ENCODE results near the gene POLR3F.

Gene POLR3F

DNA sequence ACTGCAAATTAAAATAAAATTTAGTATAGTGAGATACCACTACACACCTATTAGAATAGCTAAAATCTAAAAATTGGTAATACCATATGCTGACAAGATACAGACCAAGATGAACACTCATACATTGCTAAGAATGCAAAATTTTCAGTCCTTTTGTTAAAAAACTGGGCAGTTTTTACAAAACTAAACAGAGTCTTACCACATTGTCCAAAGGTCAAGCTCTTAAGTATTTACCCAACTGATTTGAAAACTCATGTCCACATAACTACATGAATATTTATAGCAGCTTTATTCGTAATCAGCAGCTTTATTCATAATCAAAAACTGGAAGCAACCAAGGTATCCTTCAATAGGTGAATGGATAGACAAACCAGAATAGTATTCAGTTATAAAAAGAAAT is 10.0 kb downstream of the POLR3F start:
- Histone ChIP-seq H3K4me3 (ENCODE audit: low read depth, low read length) (no peak overlapping the region), H3K9me3 (ENCODE audit: control insufficient read depth, insufficient read depth, low read depth, low read length) (no peaks in the 10 kb centered on the region), H3K27ac (ENCODE audit: extremely low read depth, low read depth, low read length) (no peak overlapping the region), H3K36me3 (ENCODE audit: control insufficient read depth in 2 of 2, insufficient read depth in 1 of 2, low read length in 2 of 2) (peaks cover 41 to 95% of the 10 kb centered on the region in 2 experiments), H3K4me1 (ENCODE audit: control insufficient read depth, insufficient read depth, low read length) (no peaks in the 10 kb centered on the region)
- ChIA-PET POLR2A (interaction anchor here (1.5 kb wide), 1 partner anchor 30 kb away, joined by 5 read pairs; the partner anchor contains the start of gene SEC23B), CTCF (interaction anchor here (0.7 kb wide), 1 partner anchor 518 kb away, joined by 3 read pairs; no protein-coding TSS in a partner anchor)
- no peak for TF ChIP-seq SP2 (tag by site-specific recombination; IDR thresholded peaks at IDR 0.05)
- no peak for TF ChIP-seq ZBTB7A (tag by site-specific recombination; IDR thresholded peaks at IDR 0.05; ENCODE audit: low read depth)
- no peak for TF ChIP-seq ZNF335 (tag by site-specific recombination; conservative IDR thresholded peaks at IDR 0.05)
- no peak for TF ChIP-seq ZNF302 (tag by site-specific recombination; IDR thresholded peaks at IDR 0.05; ENCODE audit: low read depth)
- TF ChIP-seq, protein P1, sequence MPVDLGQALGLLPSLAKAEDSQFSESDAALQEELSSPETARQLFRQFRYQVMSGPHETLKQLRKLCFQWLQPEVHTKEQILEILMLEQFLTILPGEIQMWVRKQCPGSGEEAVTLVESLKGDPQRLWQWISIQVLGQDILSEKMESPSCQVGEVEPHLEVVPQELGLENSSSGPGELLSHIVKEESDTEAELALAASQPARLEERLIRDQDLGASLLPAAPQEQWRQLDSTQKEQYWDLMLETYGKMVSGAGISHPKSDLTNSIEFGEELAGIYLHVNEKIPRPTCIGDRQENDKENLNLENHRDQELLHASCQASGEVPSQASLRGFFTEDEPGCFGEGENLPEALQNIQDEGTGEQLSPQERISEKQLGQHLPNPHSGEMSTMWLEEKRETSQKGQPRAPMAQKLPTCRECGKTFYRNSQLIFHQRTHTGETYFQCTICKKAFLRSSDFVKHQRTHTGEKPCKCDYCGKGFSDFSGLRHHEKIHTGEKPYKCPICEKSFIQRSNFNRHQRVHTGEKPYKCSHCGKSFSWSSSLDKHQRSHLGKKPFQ (tag by site-specific recombination; IDR thresholded peaks at IDR 0.05): no peak
- no peak for TF ChIP-seq ZNF433 (tag by site-specific recombination; IDR thresholded peaks at IDR 0.05; ENCODE audit: low read depth)
- no peak for TF ChIP-seq ZNF202 (tag by site-specific recombination; IDR thresholded peaks at IDR 0.05; ENCODE audit: borderline replicate concordance)

DNA sequence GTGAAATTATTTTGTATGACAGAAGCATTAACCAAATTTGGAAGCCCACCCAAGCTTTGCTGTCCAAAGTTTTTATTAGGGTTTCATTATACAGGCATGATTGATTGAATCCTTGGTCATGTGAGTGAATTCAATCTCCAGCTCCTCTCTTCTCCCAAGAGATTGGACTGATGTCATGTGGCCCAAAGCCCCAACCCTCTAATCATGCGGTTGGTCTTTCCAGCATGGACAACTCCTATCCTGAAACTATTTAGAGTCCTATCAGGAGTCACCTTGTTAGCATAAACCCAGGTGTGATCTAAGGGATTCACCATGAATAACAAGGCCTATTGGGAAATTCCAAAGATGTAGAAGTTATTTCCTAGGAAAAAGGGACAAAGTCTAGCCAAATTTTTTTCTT is 10.6 kb downstream of the POLR3F start:
- CTCF ChIA-PET: no interaction called here
- no peaks in the 10 kb centered on the region for H3K9me3 ChIP-seq (ENCODE audit: control insufficient read depth, insufficient read depth, low read depth, low read length)
- H3K4me3 ChIP-seq (ENCODE audit: low read depth, low read length): no peak overlapping the region
- TF ChIP-seq, protein P2, sequence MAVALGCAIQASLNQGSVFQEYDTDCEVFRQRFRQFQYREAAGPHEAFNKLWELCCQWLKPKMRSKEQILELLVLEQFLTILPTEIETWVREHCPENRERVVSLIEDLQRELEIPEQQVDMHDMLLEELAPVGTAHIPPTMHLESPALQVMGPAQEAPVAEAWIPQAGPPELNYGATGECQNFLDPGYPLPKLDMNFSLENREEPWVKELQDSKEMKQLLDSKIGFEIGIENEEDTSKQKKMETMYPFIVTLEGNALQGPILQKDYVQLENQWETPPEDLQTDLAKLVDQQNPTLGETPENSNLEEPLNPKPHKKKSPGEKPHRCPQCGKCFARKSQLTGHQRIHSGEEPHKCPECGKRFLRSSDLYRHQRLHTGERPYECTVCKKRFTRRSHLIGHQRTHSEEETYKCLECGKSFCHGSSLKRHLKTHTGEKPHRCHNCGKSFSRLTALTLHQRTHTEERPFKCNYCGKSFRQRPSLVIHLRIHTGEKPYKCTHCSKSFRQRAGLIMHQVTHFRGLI (tag by site-specific recombination; IDR thresholded peaks at IDR 0.05): peak; percentile 99
- TF ChIP-seq ZNF571 (tag by site-specific recombination; IDR thresholded peaks at IDR 0.05): no peak
- peaks cover 46 to 96% of the 10 kb centered on the region in 2 experiments for H3K36me3 ChIP-seq (ENCODE audit: control insufficient read depth in 2 of 2, insufficient read depth in 1 of 2, low read length in 2 of 2)
- no peaks in the 10 kb centered on the region for H3K4me1 ChIP-seq (ENCODE audit: control insufficient read depth, insufficient read depth, low read length)
- H3K27ac ChIP-seq (ENCODE audit: extremely low read depth, low read depth, low read length): no peak overlapping the region
- POLR2A ChIA-PET: interaction anchor here (1.5 kb wide), 1 partner anchor 30 kb away, joined by 5 read pairs; the partner anchor contains the start of gene SEC23B

DNA sequence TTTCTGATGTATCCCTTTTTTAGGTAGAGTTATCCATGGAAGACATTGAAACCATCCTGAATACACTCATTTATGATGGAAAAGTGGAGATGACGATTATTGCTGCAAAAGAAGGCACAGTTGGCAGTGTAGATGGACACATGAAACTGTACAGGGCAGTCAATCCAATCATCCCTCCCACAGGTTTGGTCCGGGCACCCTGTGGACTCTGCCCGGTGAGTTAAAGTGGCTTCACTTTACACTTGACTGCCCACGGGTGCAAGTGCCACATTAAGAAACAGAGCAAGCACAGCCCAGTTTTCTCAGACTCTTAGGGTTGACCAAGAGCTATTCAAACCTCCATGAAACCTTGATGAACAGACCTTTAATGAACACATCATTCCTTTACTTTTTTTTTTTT is 14.4 kb downstream of the POLR3F start:
- Histone ChIP-seq H3K9me3 (ENCODE audit: control insufficient read depth, insufficient read depth, low read depth, low read length) (no peaks in the 10 kb centered on the region), H3K36me3 (ENCODE audit: control insufficient read depth in 2 of 2, insufficient read depth in 1 of 2, low read length in 2 of 2) (peaks cover 46 to 90% of the 10 kb centered on the region in 2 experiments), H3K4me3 (ENCODE audit: low read depth, low read length) (no peak overlapping the region), H3K27ac (ENCODE audit: extremely low read depth, low read depth, low read length) (no peak overlapping the region), H3K4me1 (ENCODE audit: control insufficient read depth, insufficient read depth, low read length) (no peaks in the 10 kb centered on the region)
- POLR2A ChIA-PET: no interaction called here
- CTCF ChIA-PET: interaction anchor here (0.6 kb wide), 1 partner anchor 1049 kb away, joined by 3 read pairs; no protein-coding TSS in a partner anchor
- no peak for TF ChIP-seq ZNF155 (tag by site-specific recombination; IDR thresholded peaks at IDR 0.05)
- TF ChIP-seq SCRT2 (tag by site-specific recombination; IDR thresholded peaks at IDR 0.05): no peak

DNA sequence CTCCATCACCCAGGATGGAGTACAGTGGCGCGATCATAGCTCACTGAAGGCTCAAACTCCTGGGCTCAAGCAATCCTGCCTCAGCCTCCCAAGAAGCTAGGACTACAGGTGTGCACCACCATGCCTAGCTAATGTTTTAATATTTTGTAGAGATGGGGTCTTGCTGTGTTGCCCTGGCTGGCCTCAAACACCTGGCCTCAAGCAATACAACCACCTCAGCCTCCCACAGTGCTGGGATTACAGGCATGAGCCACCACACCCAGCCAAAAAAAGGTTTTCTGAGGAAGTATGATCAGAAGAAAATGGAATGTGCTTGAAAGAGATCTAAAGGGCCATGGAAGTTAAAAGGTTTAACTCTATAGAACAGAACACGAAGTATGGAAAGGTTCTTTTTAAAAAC is 21.1 kb downstream of the POLR3F start:
- H3K9me3 ChIP-seq (ENCODE audit: control insufficient read depth, insufficient read depth, low read depth, low read length): no peaks in the 10 kb centered on the region
- H3K4me1 ChIP-seq (ENCODE audit: control insufficient read depth, insufficient read depth, low read length): no peaks in the 10 kb centered on the region
- peaks cover 16 to 71% of the 10 kb centered on the region in 2 experiments for H3K36me3 ChIP-seq (ENCODE audit: control insufficient read depth in 2 of 2, insufficient read depth in 1 of 2, low read length in 2 of 2)
- TF ChIP-seq ZNF529 (tag by site-specific recombination; IDR thresholded peaks at IDR 0.05; ENCODE audit: insufficient replicate concordance) (no peak), ZNF596 (tag by site-specific recombination; IDR thresholded peaks at IDR 0.05) (no peak), PRDM1 (tag by site-specific recombination; IDR thresholded peaks at IDR 0.05) (no peak), SP7 (tag by site-specific recombination; IDR thresholded peaks at IDR 0.05) (no peak), ZNF169 (tag by site-specific recombination; IDR thresholded peaks at IDR 0.05) (no peak), ZNF121 (tag by site-specific recombination; IDR thresholded peaks at IDR 0.05) (peak; percentile 80; the same call in 1 of the 2 replicates), ZNF670 (tag by site-specific recombination; IDR thresholded peaks at IDR 0.05; ENCODE audit: low read depth) (no peak)
- no peak overlapping the region for H3K27ac ChIP-seq (ENCODE audit: extremely low read depth, low read depth, low read length)
- ChIA-PET CTCF (interaction anchor here (0.7 kb wide), 1 partner anchor 71 kb away, joined by 4 read pairs; no protein-coding TSS in a partner anchor), POLR2A (no interaction called here)
- no peak overlapping the region for H3K4me3 ChIP-seq (ENCODE audit: low read depth, low read length)
